GM12875 (cell line): ENCODE measurements around the gene KLHL21.

Experiments
- H3K4me3 ChIP-seq: one replicate; pipeline ENCODE4 v1.5.1; 2011; ENCODE audit warnings: low read depth, low read length, control low read depth
- TF ChIP-seq, protein P1 (sequence below): IDR thresholded peaks from 2 replicates; pipeline ENCODE4 v1.5.1; 2011; ENCODE audit warnings: low read depth, mild to moderate bottlenecking, control low read depth, inconsistent platforms, low read length, moderate library complexity, borderline replicate concordance; ENCODE audit not compliant: insufficient read depth

Gene KLHL21

DNA sequence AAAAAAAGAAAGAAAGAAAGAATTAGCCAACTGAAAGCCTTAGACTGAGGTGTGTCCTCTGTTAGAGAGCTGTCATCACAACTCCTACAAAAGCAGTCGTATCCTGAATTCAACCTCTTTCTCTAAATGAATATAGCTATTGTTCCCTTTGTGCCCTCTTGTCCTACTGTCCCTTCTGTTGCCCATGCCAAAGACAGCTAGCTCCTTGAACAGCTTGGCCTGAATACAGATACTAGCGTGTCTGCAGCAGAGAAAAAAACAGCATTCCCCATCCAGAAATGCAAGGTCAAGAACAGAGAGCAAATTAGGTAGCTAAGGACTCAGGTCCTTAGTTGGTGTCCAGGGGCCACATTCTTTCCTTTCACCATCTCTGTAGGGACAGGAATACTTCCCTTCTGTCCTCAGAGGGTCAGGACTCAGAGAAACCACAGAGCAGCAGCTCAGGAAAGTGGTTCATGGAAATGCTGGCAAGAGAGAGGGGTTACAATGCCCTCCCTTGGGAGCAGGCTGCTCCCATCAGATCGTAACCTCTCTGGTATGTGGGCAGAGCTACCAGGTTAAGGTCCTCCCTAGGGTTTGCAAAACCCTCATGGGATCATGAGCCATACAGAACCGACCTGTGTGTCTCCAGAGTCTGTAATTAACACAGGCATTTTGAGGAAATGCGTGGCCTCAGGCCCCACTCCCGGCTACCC is 24.7 kb downstream of the KLHL21 start:
- TF ChIP-seq, protein P1, sequence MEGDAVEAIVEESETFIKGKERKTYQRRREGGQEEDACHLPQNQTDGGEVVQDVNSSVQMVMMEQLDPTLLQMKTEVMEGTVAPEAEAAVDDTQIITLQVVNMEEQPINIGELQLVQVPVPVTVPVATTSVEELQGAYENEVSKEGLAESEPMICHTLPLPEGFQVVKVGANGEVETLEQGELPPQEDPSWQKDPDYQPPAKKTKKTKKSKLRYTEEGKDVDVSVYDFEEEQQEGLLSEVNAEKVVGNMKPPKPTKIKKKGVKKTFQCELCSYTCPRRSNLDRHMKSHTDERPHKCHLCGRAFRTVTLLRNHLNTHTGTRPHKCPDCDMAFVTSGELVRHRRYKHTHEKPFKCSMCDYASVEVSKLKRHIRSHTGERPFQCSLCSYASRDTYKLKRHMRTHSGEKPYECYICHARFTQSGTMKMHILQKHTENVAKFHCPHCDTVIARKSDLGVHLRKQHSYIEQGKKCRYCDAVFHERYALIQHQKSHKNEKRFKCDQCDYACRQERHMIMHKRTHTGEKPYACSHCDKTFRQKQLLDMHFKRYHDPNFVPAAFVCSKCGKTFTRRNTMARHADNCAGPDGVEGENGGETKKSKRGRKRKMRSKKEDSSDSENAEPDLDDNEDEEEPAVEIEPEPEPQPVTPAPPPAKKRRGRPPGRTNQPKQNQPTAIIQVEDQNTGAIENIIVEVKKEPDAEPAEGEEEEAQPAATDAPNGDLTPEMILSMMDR, result no peak
- H3K4me3 ChIP-seq, result no peak overlapping the region

DNA sequence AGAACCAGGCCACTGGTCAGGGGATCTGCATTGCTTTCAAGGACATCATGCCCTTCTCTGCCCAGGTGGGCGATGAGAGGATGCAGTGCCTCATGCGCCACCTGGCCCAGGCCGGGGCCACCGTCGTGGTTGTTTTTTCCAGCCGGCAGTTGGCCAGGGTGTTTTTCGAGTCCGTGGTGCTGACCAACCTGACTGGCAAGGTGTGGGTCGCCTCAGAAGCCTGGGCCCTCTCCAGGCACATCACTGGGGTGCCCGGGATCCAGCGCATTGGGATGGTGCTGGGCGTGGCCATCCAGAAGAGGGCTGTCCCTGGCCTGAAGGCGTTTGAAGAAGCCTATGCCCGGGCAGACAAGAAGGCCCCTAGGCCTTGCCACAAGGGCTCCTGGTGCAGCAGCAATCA is 27.9 kb downstream of the KLHL21 start:
- TF ChIP-seq, protein P1, result no peak
- H3K4me3 ChIP-seq, result no peak overlapping the region

DNA sequence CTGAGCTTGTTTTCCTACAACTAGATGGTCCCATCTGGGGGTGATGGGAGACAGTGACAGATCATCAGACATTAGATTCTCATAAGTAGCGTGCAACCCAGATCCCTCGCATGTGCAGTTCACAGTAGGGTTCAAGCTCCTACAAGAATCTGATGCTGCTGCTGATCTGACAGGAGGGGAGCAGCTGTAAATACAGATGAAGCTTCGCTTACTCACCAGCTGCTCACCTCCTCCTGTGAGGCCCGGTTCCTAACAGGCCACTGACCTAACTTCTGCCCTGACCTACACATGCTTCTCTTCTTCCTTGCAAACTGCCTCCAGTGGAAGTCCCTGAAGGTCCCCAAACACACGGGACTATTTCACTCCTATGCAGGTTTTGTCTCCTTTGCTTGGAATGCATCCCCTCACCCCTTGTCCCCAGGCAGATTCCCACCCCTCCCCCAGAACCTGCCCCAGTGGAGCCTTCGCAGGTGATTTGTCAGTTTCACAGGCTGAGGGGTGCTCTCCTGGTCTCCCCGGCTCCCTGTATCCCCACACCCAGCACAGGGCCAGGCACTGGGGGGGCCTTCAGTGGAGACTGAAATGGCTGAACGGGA is 28.5 kb downstream of the KLHL21 start:
- TF ChIP-seq, protein P1, result no peak
- no peak overlapping the region for H3K4me3 ChIP-seq

DNA sequence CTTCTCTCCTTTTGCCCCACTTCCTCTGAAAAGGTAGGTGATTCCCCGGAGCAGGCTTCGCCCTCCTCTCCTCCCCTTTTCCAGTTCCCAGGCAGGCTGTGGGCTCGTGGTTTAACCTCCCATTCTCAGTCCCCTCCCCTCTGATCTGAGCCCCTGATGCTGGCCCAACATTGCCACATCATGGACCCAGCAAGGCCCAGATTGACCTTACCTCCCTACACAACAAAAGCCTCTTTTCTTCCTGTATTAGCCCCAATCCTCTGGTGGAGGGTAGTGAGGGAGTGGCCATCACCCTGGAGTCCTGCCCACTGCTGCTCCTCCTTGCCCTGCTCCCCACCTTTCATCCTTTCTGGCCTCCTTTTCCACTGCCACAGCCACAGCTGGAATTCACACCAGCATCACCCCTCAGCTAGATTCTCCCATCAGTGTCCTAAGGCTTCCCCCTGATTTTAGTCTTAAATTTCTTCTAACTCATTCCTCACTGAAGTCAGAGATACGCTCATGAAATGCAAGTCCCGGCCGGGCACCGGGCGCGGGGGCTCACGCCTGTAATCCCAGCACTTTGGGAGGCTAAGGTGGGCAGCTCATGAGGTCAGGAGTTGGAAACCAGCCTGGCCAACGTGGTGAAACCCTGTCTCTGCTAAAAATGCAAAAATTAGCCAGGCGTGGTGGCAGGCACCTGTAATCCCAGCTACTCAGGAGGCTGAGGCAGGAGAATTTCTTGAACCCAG is 29.9 kb downstream of the KLHL21 start:
- TF ChIP-seq, protein P1, result no peak

DNA sequence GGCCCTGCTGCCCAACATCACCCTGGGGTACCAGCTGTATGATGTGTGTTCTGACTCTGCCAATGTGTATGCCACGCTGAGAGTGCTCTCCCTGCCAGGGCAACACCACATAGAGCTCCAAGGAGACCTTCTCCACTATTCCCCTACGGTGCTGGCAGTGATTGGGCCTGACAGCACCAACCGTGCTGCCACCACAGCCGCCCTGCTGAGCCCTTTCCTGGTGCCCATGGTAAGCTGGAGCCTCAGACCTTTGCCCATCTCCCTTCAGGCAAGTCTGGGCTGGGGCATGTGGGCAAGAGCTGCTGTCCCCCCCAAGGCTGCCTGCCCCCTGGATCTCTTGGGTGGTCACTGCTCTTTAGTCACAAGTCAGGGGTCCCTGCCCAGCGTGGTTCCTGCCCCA is 31.7 kb downstream of the KLHL21 start:
- no peak overlapping the region for H3K4me3 ChIP-seq
- TF ChIP-seq, protein P1, result no peak

More for the DNA sequence above, 29.9 kb downstream of the KLHL21 start:
- no peak overlapping the region for H3K4me3 ChIP-seq

DNA sequence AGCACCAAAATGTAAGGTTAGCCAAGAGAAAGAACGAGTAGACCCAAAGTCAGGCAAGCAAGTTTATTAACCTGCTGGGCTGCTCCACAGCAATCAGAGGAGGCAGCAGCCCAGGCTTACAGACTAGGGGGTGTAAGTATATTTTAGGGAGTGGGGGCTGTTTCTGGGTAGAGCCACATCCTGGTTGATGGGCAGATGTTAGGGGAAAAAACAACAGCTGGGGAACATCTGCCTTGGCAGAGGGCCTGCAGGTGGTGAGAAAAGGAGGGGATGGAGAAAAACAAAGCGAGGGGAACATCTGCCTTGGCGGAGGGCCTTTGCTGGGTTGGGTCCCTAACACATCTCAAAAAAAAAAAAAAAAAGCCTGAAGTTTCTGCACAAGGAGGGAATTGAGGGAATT is 32.6 kb downstream of the KLHL21 start:
- H3K4me3 ChIP-seq, result no peak overlapping the region
- TF ChIP-seq, protein P1, result no peak

DNA sequence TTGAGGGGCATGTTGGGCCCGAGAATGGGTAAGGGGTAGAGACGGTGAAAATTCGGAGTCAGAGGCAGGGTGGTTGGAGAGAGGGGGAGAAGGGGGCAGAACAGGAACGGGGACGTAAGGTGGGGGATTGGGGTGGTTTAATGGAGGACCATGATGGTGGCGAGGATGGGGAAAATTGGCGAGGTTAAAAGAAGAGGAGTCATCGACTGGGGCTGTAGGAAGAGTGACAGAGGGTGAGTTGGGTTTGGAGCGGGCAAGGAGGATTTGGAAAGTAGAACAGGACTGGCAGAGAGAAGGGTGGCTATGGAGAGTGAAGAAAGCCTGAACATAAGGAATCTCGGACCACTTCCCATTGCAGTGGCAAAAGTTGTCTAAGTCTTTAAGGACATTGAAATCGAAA is 33.6 kb downstream of the KLHL21 start:
- TF ChIP-seq, protein P1, result no peak

More for the DNA sequence above, 33.6 kb downstream of the KLHL21 start:
- H3K4me3 ChIP-seq, result no peak overlapping the region
